Measurements from ENCODE around the gene AKAP10.

The AKAP10 gene

DNA sequence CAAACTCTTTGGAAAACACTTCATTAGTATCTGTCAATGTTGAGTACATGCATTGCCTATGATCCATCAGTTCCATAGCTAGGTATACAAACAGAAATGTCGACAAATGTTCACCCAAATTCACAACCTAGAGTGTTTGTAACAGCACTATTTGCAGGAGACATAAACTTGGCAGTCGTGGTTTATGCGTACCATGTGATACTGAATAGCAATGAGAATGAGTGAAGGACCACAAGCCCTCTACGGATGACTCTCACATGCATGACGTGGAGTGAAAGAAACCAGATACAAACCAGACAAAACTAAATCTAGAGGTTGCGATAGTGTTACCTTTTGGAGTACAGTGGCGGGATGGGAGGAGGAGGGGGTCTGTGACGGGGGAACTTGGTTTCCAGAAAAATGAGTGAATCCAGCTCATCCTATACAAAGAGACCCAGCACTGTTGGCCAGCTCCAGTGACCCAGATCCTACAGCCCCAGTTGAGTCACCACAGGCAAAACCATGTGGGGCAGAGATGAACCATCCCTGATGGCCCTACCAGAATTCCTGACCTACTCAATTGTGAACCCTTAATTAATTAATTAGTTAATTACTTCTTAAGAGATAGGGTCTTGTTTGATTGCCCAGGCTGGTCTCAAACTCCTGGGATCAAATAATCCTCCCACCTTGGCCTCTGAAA lies 94.0 kb downstream of the AKAP10 start:
- Histone ChIP-seq H3K4me2 (ENCODE audit: low read length) (no peak overlapping the region), H4K20me1 (ENCODE audit: insufficient read depth, low read length) (no peaks in the 10 kb centered on the region)
- TF ChIP-seq EZH2phosphoT487 (IDR thresholded peaks at IDR 0.05; ENCODE audit: low read depth): no peak
- no peak for TF ChIP-seq CTCF (IDR thresholded peaks at IDR 0.05; ENCODE audit: low read depth, low read length)

GRCh38 chr17:19880393-19880792 lies 97.2 kb downstream of the AKAP10 start:
- Histone ChIP-seq H3K79me2 (ENCODE audit: low read length) (no peaks in the 10 kb centered on the region), H3K27ac (ENCODE audit: low read length) (no peak overlapping the region), H3K36me3 (replicated peaks; ENCODE audit: low read depth, low read length) (no peaks in the 10 kb centered on the region), H3K4me2 (ENCODE audit: low read length) (no peak overlapping the region), H2AFZ (ENCODE audit: low read depth, low read length) (no peak overlapping the region), H3K4me3 (ENCODE audit: low read length) (no peak overlapping the region), H3K27me3 (ENCODE audit: low read depth, low read length) (no peaks in the 10 kb centered on the region), H3K9me3 (ENCODE audit: insufficient read depth, low read length) (no peaks in the 10 kb centered on the region), H4K20me1 (ENCODE audit: insufficient read depth, low read length) (no peaks in the 10 kb centered on the region), H3K4me1 (ENCODE audit: low read length) (no peaks in the 10 kb centered on the region), H3K9ac (ENCODE audit: low read length) (no peak overlapping the region)
- TF ChIP-seq CTCF (IDR thresholded peaks at IDR 0.05; ENCODE audit: low read depth, low read length): no peak
- no peak for TF ChIP-seq EZH2phosphoT487 (IDR thresholded peaks at IDR 0.05; ENCODE audit: low read depth)

More for the DNA sequence above, 94.0 kb downstream of the AKAP10 start:
- Histone ChIP-seq H3K4me3 (ENCODE audit: low read length) (no peak overlapping the region), H3K36me3 (replicated peaks; ENCODE audit: low read depth, low read length) (no peaks in the 10 kb centered on the region), H3K9ac (ENCODE audit: low read length) (no peak overlapping the region), H3K27ac (ENCODE audit: low read length) (no peak overlapping the region), H3K27me3 (ENCODE audit: low read depth, low read length) (no peaks in the 10 kb centered on the region), H3K4me1 (ENCODE audit: low read length) (no peaks in the 10 kb centered on the region), H2AFZ (ENCODE audit: low read depth, low read length) (no peak overlapping the region), H3K9me3 (ENCODE audit: insufficient read depth, low read length) (no peaks in the 10 kb centered on the region), H3K79me2 (ENCODE audit: low read length) (no peaks in the 10 kb centered on the region)

DNA sequence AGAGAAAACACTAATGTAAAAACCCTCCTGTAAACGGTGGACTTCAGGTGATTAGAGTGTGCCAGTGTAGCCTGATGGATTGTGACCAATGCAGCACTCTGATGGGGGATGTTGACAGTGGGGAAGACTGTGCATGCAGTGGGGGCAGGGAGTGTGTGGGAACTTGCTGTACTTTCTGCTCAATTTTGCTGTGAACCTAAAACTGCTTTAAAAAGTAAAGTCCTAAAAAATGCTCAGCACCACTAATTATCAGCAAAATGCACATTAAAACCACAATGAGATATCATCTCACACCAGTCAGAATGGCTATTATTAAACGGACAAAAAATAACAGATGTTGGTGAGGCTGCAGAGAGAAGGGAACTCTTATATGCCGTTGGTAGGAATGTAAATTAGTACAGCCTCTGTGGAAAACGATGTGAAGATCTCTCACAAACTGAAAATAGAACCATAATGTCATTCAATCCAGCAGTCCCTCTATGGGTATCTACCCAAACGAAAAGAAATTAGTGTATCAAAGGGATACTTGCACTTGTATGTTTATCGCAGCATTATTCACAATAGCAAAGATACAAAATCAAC lies 100.2 kb downstream of the AKAP10 start:
- TF ChIP-seq CTCF (IDR thresholded peaks at IDR 0.05; ENCODE audit: low read depth, low read length) (no peak), EZH2phosphoT487 (IDR thresholded peaks at IDR 0.05; ENCODE audit: low read depth) (no peak)
- Histone ChIP-seq H3K4me1 (ENCODE audit: low read length) (no peaks in the 10 kb centered on the region), H3K4me2 (ENCODE audit: low read length) (no peak overlapping the region), H3K9ac (ENCODE audit: low read length) (no peak overlapping the region), H3K4me3 (ENCODE audit: low read length) (no peak overlapping the region), H3K36me3 (replicated peaks; ENCODE audit: low read depth, low read length) (no peaks in the 10 kb centered on the region), H2AFZ (ENCODE audit: low read depth, low read length) (no peak overlapping the region), H3K79me2 (ENCODE audit: low read length) (no peaks in the 10 kb centered on the region), H3K27ac (ENCODE audit: low read length) (no peak overlapping the region), H3K9me3 (ENCODE audit: insufficient read depth, low read length) (no peaks in the 10 kb centered on the region), H4K20me1 (ENCODE audit: insufficient read depth, low read length) (no peaks in the 10 kb centered on the region), H3K27me3 (ENCODE audit: low read depth, low read length) (no peaks in the 10 kb centered on the region)

DNA sequence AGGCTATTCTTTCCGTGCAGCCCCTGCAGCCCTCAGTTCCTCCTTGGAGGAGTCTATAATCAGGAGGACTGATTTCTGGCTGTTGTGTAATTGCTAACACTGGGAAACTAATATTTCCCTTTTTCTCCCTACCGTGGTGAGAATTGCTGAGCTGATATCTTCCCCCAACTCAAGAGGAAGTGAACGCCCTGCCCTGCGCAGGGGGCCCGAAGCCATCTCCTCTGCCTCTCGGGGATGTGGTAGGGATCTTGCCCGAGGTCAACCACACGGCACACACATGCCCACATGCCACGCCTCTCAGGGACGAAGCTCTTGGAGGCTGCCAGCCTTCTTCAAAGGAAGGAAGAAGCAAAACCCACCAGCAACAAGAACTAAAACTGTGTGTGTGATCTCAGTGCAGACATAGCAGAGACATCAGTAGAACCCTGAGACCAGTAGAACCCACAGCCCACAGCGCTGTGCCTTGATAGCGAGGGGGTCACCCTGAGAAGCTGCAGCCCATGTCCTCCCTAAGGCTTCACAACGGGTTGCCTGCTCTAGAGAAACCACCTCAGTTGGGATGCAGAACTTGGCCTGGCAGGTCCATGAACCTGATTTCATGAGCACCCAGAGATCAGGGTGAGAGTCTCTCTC lies 101.0 kb downstream of the AKAP10 start:
- no peak overlapping the region for H2AFZ ChIP-seq (ENCODE audit: low read depth, low read length)

More for the DNA sequence above, 101.0 kb downstream of the AKAP10 start:
- Histone ChIP-seq H3K79me2 (ENCODE audit: low read length) (no peaks in the 10 kb centered on the region), H3K4me3 (ENCODE audit: low read length) (no peak overlapping the region), H3K27ac (ENCODE audit: low read length) (no peak overlapping the region), H3K4me1 (ENCODE audit: low read length) (no peaks in the 10 kb centered on the region), H3K27me3 (ENCODE audit: low read depth, low read length) (no peaks in the 10 kb centered on the region), H3K36me3 (replicated peaks; ENCODE audit: low read depth, low read length) (no peaks in the 10 kb centered on the region), H3K9ac (ENCODE audit: low read length) (no peak overlapping the region), H3K9me3 (ENCODE audit: insufficient read depth, low read length) (no peaks in the 10 kb centered on the region), H3K4me2 (ENCODE audit: low read length) (no peak overlapping the region; the same call in 1 of the 2 replicates), H4K20me1 (ENCODE audit: insufficient read depth, low read length) (no peaks in the 10 kb centered on the region)
- no peak for TF ChIP-seq CTCF (IDR thresholded peaks at IDR 0.05; ENCODE audit: low read depth, low read length)
- no peak for TF ChIP-seq EZH2phosphoT487 (IDR thresholded peaks at IDR 0.05; ENCODE audit: low read depth)
